ENCODE results near the gene ZNF273. TPM values are rescaled to one million over a fixed set of nuclear protein-coding genes. Genes with fewer than 3 reads are reported as not detected.
"Not testable (repeated sequence)": the region's sequence is repeated elsewhere in the genome, so short reads cannot be mapped to it uniquely, and the experiment has no call there.

ZNF273 gene
- total RNA-seq, 5 donors from 2014 or later (not counting 1 experiment from before 2014, with no cell fraction given), result 5.9 to 9.0 (median 7.4) TPM

DNA sequence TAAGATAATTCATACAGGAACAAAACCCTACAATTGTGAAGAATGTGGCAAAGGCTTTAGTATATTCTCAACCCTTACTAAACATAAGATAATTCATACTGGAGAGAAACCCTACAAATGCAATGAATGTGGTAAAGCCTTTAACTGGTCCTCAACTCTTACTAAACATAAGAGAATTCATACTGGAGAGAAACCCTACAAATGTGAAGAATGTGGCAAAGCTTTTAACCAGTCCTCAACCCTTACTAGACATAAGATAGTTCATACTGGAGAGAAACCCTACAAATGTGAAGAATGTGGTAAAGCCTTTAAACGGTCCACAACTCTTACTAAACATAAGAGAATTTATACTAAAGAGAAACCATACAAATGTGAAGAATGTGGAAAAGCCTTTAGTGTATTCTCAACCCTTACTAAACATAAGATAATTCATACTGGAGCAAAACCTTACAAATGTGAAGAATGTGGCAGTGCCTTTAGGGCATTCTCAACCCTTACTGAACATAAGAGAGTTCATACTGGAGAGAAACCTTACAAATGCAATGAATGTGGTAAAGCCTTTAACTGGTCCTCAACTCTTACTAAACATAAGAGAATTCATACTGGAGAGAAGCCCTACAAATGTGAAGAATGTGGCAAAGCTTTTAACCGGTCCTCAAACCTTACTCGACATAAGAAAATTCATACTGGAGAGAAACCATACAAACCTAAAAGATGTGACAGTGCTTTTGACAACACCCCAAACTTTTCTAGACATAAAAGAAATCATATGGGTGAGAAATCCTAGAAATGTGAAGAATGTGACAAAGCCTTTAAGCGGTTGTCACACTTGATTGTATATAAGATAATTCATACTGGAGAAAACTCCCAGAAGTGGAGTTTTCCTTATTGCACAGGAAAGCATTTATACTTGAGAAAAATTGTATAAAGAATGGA, 25.4 kb downstream of the ZNF273 start:
- Histone ChIP-seq H3K36me3 (ENCODE audit: control insufficient read depth in 2 of 2, extremely low read depth in 1 of 2, insufficient read depth in 1 of 2, low read length in 1 of 2) (peaks cover 0 to 19% of the 10 kb centered on the region in 2 donors), H3K9me3 (peaks cover 15% of the 10 kb centered on the region)
- H3K27me3 ChIP-seq (replicated peaks in 1 of 2; ENCODE audit: control insufficient read depth in 2 of 2, extremely low read depth in 1 of 2, insufficient read depth in 2 of 2, low read length in 1 of 2); H3K4me1 Mint-ChIP-seq; H3K4me3 ChIP-seq (ENCODE audit: control insufficient read depth in 1 of 2, extremely low read depth in 1 of 2, low read length in 1 of 2); H3K4me3 Mint-ChIP-seq; H3K27ac ChIP-seq (ENCODE audit: low read length); H3K4me1 ChIP-seq (ENCODE audit: control insufficient read depth in 1 of 2, extremely low read depth in 1 of 2, insufficient read depth in 2 of 2, low read length in 2 of 2); ATAC-seq (replicated peaks in 1 of 4); H3K27me3 Mint-ChIP-seq; CTCF ChIA-PET; DNase-seq; H3K27ac Mint-ChIP-seq: not testable (repeated sequence)
- Mint-ChIP-seq H3K36me3 (peaks cover 62% of the 10 kb centered on the region), H3K9me3 (peaks cover 4 to 46% (median 42%) of the 10 kb centered on the region in 3 donors)
- POLR2A ChIA-PET, result interaction anchor here in 1 of 2 donors (0.5 kb wide), 1 partner anchor 23 kb away, joined by 3 read pairs; no protein-coding TSS in a partner anchor
- no CpG with 5 or more reads among the region's 4 CpGs for WGBS (ENCODE audit: insufficient coverage)

DNA sequence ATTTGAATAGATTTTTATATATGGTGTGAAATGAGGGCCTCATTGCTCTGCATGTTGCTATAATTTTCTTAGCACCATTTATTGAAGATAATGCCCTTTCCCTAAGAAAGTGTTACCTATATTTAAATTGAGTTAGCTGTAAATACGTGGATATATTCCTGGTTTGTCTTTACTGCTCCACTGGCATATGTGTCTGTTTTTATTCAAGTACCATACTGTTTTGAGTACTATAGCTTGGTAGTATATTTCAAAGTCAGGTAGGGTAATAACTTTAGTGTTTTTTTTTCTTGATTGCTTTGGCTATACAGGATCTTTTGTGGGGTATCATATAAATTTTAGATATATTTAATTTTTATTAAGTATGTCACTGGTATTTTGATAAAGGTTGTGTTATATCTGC, 31.4 kb downstream of the ZNF273 start:
- ATAC-seq (replicated peaks in 1 of 4), result no peak

DNA sequence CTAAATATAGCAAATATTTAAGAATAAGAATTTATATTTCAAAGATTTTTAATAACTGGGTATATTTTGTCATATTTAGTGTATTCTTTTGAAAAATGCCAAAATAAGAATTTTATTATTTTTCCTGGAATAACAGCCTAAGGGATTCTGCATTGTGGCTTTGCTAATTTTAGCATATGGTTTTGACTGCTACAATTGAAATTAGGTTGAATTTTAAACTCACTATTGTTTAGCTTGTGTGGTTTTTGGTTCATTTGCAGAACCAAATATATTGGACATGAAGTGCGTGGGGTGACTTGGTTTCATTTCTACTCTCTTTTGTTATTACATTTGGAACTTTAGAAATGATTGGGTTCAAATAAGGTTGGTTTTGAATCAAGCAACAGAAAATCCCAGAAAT, 35.5 kb downstream of the ZNF273 start:
- Mint-ChIP-seq H3K9me3 (peaks cover 0 to 19% (median 14%) of the 10 kb centered on the region in 3 donors), H3K36me3 (peaks cover 7% of the 10 kb centered on the region), H3K4me3 (no peak overlapping the region), H3K27me3 (peaks cover 0 to 3% of the 10 kb centered on the region in 2 donors), H3K4me1 (no peaks in the 10 kb centered on the region), H3K27ac (no peak overlapping the region)
- ATAC-seq (replicated peaks in 1 of 4) (no peak), DNase-seq (no peak)
- Histone ChIP-seq H3K36me3 (ENCODE audit: control insufficient read depth in 2 of 2, extremely low read depth in 1 of 2, insufficient read depth in 1 of 2, low read length in 1 of 2) (no peaks in the 10 kb centered on the region), H3K27me3 (replicated peaks in 1 of 2; ENCODE audit: control insufficient read depth in 2 of 2, extremely low read depth in 1 of 2, insufficient read depth in 2 of 2, low read length in 1 of 2) (peaks cover 0 to 10% of the 10 kb centered on the region in 2 experiments), H3K4me3 (ENCODE audit: control insufficient read depth in 1 of 2, extremely low read depth in 1 of 2, low read length in 1 of 2) (no peak overlapping the region), H3K27ac (ENCODE audit: low read length) (no peak overlapping the region), H3K4me1 (ENCODE audit: control insufficient read depth in 1 of 2, extremely low read depth in 1 of 2, insufficient read depth in 2 of 2, low read length in 2 of 2) (no peaks in the 10 kb centered on the region), H3K9me3 (peaks cover 3% of the 10 kb centered on the region)
- CTCF ChIA-PET, result interaction anchor here in 1 of 2 donors (0.8 kb wide), 1 partner anchor 9 kb away, joined by 3 read pairs; no protein-coding TSS in a partner anchor
- no CpG with 5 or more reads among the region's 1 CpG for WGBS (ENCODE audit: insufficient coverage)
- POLR2A ChIA-PET, result no interaction called here

More for the DNA sequence above, 31.4 kb downstream of the ZNF273 start:
- H3K36me3 Mint-ChIP-seq, result peaks cover 15% of the 10 kb centered on the region
- POLR2A ChIA-PET, result no interaction called here
- peaks cover 0 to 24% (median 19%) of the 10 kb centered on the region in 3 donors for H3K9me3 Mint-ChIP-seq
- WGBS (ENCODE audit: insufficient coverage), result no CpG with 5 or more reads among the region's 1 CpG
- Histone ChIP-seq H3K27ac (ENCODE audit: low read length) (no peak overlapping the region), H3K9me3 (peaks cover 9% of the 10 kb centered on the region), H3K4me3 (ENCODE audit: control insufficient read depth in 1 of 2, extremely low read depth in 1 of 2, low read length in 1 of 2) (no peak overlapping the region), H3K36me3 (ENCODE audit: control insufficient read depth in 2 of 2, extremely low read depth in 1 of 2, insufficient read depth in 1 of 2, low read length in 1 of 2) (no peaks in the 10 kb centered on the region), H3K4me1 (ENCODE audit: control insufficient read depth in 1 of 2, extremely low read depth in 1 of 2, insufficient read depth in 2 of 2, low read length in 2 of 2) (no peaks in the 10 kb centered on the region), H3K27me3 (replicated peaks in 1 of 2; ENCODE audit: control insufficient read depth in 2 of 2, extremely low read depth in 1 of 2, insufficient read depth in 2 of 2, low read length in 1 of 2) (no peaks in the 10 kb centered on the region)
- H3K4me1 Mint-ChIP-seq, result no peaks in the 10 kb centered on the region
- H3K27ac Mint-ChIP-seq, result no peak overlapping the region
- no peak overlapping the region for H3K4me3 Mint-ChIP-seq
- DNase-seq, result no peak
- CTCF ChIA-PET, result no interaction called here
- H3K27me3 Mint-ChIP-seq, result no peaks in the 10 kb centered on the region

DNA sequence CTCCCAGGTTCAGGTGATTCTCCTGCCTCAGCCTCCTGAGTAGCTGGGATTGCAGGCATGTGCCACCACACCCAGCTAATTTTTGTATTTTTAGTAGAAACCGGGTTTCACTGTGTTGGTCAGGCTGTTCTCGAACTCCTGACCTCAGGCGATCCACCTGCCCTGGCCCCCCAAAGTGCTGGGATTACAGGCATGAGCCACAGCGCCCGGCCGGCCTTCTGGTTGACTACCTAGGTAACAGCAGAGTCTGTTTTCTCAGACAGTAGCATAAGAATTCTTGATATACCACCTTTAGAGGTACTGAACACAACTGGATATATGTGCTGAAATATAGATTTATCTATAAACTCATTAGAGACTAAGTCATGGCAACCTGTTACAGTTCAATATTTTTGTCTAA, 36.9 kb downstream of the ZNF273 start:
- WGBS (ENCODE audit: insufficient coverage), result 80% methylated on average over 1 of the region's 6 CpGs
- H3K27ac Mint-ChIP-seq; H3K27ac ChIP-seq (ENCODE audit: low read length); H3K9me3 ChIP-seq; H3K36me3 Mint-ChIP-seq; POLR2A ChIA-PET; H3K4me1 ChIP-seq (ENCODE audit: control insufficient read depth in 1 of 2, extremely low read depth in 1 of 2, insufficient read depth in 2 of 2, low read length in 2 of 2); ATAC-seq (replicated peaks in 1 of 4); H3K36me3 ChIP-seq (ENCODE audit: control insufficient read depth in 2 of 2, extremely low read depth in 1 of 2, insufficient read depth in 1 of 2, low read length in 1 of 2); H3K4me1 Mint-ChIP-seq; CTCF ChIA-PET; H3K4me3 ChIP-seq (ENCODE audit: control insufficient read depth in 1 of 2, extremely low read depth in 1 of 2, low read length in 1 of 2); H3K4me3 Mint-ChIP-seq; DNase-seq: not testable (repeated sequence)
- Mint-ChIP-seq H3K27me3 (peaks cover 0 to 13% of the 10 kb centered on the region in 2 donors), H3K9me3 (peaks cover 0 to 16% (median 14%) of the 10 kb centered on the region in 3 donors)
- H3K27me3 ChIP-seq (replicated peaks in 1 of 2; ENCODE audit: control insufficient read depth in 2 of 2, extremely low read depth in 1 of 2, insufficient read depth in 2 of 2, low read length in 1 of 2), result peaks cover 0 to 16% of the 10 kb centered on the region in 2 experiments

DNA sequence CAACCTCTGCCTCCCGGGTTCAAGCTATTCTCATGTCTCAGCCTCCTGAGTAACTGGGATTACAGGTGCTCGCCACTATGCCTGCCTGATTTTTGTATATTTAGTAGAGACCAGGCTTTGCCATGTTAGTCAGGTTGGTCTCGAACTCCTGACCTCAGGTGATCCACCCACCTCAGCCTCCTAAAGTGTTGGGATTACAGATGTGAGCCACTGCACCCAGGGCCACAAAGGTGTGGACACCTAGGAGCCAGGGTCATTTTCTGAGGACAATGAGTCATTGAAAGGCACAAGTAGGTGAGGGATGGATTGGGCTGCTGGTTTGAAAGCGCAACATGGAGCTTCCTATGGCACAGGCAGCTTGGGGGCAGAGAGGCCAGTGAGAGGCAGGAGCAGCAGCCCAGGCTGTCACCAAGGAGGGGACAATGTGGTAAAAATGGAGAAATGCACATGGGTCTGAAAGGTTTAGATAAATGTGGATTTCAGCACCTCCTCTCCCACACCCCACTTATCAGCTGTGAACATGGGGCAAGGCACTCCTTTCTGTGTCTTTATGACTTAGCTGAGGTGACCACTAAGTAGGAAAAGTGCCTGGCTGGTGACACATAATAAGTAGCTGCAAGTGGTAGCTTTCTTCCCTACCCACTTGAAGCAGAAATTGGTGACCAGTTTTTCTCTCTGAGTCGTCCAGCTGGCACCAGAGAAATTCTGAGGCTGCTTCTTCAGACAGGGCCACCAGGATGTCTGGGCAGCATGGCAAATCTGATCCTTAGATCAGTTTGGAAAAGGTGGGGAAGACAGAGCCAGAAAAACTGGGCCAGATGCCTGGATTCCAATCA, 41.8 kb downstream of the ZNF273 start:
- ATAC-seq (replicated peaks in 1 of 4); H3K9me3 ChIP-seq; H3K27ac Mint-ChIP-seq; H3K36me3 ChIP-seq (ENCODE audit: control insufficient read depth in 2 of 2, extremely low read depth in 1 of 2, insufficient read depth in 1 of 2, low read length in 1 of 2); H3K4me3 Mint-ChIP-seq; H3K9me3 Mint-ChIP-seq; POLR2A ChIA-PET; DNase-seq; H3K36me3 Mint-ChIP-seq; H3K4me3 ChIP-seq (ENCODE audit: control insufficient read depth in 1 of 2, extremely low read depth in 1 of 2, low read length in 1 of 2); H3K27ac ChIP-seq (ENCODE audit: low read length); H3K4me1 Mint-ChIP-seq; CTCF ChIA-PET: not testable (repeated sequence)
- peaks cover 32 to 48% of the 10 kb centered on the region in 2 donors for H3K27me3 Mint-ChIP-seq
- peaks cover 2 to 45% of the 10 kb centered on the region in 2 experiments for H3K27me3 ChIP-seq (replicated peaks in 1 of 2; ENCODE audit: control insufficient read depth in 2 of 2, extremely low read depth in 1 of 2, insufficient read depth in 2 of 2, low read length in 1 of 2)
- H3K4me1 ChIP-seq (ENCODE audit: control insufficient read depth in 1 of 2, extremely low read depth in 1 of 2, insufficient read depth in 2 of 2, low read length in 2 of 2), result peaks cover 0 to 12% of the 10 kb centered on the region in 2 experiments
- WGBS (ENCODE audit: insufficient coverage), result no CpG with 5 or more reads among the region's 5 CpGs

DNA sequence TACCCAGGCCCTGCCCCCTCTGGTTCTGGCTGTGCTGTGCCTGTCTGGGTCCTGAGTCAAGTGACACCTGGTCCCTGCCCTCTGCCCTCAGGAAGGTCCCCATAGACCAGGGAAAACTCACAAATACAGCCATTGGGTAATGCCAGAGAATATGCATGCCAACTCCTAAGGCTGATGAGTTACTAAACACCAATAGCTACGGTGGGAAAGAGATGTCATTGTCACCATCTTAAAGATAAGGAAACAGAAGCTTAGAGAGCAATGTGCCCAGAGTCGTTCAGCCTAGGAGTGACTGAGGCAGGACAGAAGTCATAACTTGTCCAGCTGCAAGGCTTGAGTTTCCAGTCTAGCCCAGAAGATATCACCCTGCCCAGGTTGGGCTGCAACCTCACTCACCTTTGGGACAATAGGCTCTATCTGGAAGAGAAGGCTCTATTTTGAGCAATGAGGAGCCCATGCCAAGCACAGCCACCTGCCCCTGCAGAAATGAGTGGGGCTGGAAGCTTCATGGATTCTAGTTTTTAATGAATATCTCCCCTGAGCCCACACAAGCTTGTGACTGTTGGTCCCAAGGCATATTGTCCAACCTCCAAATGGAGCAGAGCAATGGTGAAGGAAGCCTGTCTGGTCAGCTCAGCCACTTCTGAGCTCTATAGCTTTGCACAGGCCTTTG, 42.6 kb downstream of the ZNF273 start:
- Histone ChIP-seq H3K4me1 (ENCODE audit: control insufficient read depth in 1 of 2, extremely low read depth in 1 of 2, insufficient read depth in 2 of 2, low read length in 2 of 2) (peaks cover 0 to 12% of the 10 kb centered on the region in 2 experiments), H3K27me3 (replicated peaks in 1 of 2; ENCODE audit: control insufficient read depth in 2 of 2, extremely low read depth in 1 of 2, insufficient read depth in 2 of 2, low read length in 1 of 2) (peaks cover 2 to 49% of the 10 kb centered on the region in 2 experiments), H3K9me3 (no peaks in the 10 kb centered on the region), H3K27ac (ENCODE audit: low read length) (no peak overlapping the region), H3K4me3 (ENCODE audit: control insufficient read depth in 1 of 2, extremely low read depth in 1 of 2, low read length in 1 of 2) (no peak overlapping the region), H3K36me3 (ENCODE audit: control insufficient read depth in 2 of 2, extremely low read depth in 1 of 2, insufficient read depth in 1 of 2, low read length in 1 of 2) (no peaks in the 10 kb centered on the region)
- DNase-seq, result no peak
- CTCF ChIA-PET, result no interaction called here
- POLR2A ChIA-PET, result no interaction called here
- ATAC-seq (replicated peaks in 1 of 4), result no peak
- Mint-ChIP-seq H3K9me3 (no peaks in the 10 kb centered on the region), H3K27ac (no peak overlapping the region), H3K4me1 (peaks cover 3 to 4% (median 4%) of the 10 kb centered on the region in 3 donors), H3K4me3 (no peak overlapping the region), H3K27me3 (peaks cover 35 to 54% of the 10 kb centered on the region in 2 donors), H3K36me3 (no peaks in the 10 kb centered on the region)
- 64% methylated on average over 2 of the region's 2 CpGs for WGBS (ENCODE audit: insufficient coverage)

Measured in T-cell (primary cell).